Astrocyte (in vitro differentiated cells and primary cell): ENCODE measurements around the gene PDE1A.

Experiments used
- CTCF ChIP-seq: IDR thresholded peaks from 2 replicates; pipeline ENCODE4 v1.5.1; 2011; ENCODE audit warnings: low read depth, mild to moderate bottlenecking, inconsistent platforms, low read length, moderate library complexity; ENCODE audit not compliant: insufficient read depth
- EZH2 ChIP-seq: IDR thresholded peaks from 2 replicates; pipeline ENCODE4 v1.6.1; 2012; ENCODE audit warnings: mild to moderate bottlenecking, low read length, inconsistent platforms; ENCODE audit not compliant: insufficient read depth

- TF ChIP-seq CTCF = no peak
- no peak for TF ChIP-seq EZH2
These were observed 260.0 kb downstream of the PDE1A start for GRCh38 chr2:182166841-182167240.
